SK-N-SH (cell line): Measurements from ENCODE around the gene VTCN1. TPM values are rescaled to one million over a fixed set of nuclear protein-coding genes. Genes with fewer than 3 reads are reported as not detected.

Experiments
- CTCF ChIA-PET: fragments of 300-600, 350-600 bp; formaldehyde crosslinking; extraction: SDS; loops from one replicate; lab custom pipeline; 2021; lab: Yijun Ruan, JAX
- POLR2A ChIA-PET: fragments of 350-600 bp; sonication (Branson Sonifier 250); formaldehyde crosslinking; extraction: SDS; loops from one replicate; lab custom pipeline; 2020; ENCODE audit warnings: antibody characterized with exemption, inconsistent platforms; lab: Yijun Ruan, JAX
- DNase-seq: peaks from one replicate; pipeline ENCODE4 v3.0.0; 2012
- H2AFZ ChIP-seq: fragments of 200-600 bp; sonication (generic); 2 replicates; pipeline ENCODE4 v1.8.1; 2016; ENCODE audit warnings: antibody characterized with exemption, mild to moderate bottlenecking, low read depth
- H3F3A ChIP-seq: fragments of 200-600 bp; sonication (generic); replicated peaks from 2 replicates; pipeline ENCODE3; 2016; ENCODE audit warnings: antibody characterized with exemption, mild to moderate bottlenecking; ENCODE audit not compliant: insufficient read depth
- H3K27ac ChIP-seq, 2 experiments: fragments of 200-500 bp in 1 of 2; fragments of 200-600 bp in 1 of 2; sonication (Bioruptor generic) in 1 of 2; sonication (generic), shearing (Covaris generic) in 1 of 2; 2 replicates each; pipeline versions ENCODE4 v1.5.1 to v1.6.1; 2014 to 2016; ENCODE audit warnings: low read depth in 2 of 2, inconsistent platforms in 1 of 2, low read length in 1 of 2, mild to moderate bottlenecking in 1 of 2, mixed read lengths in 1 of 2
- H3K27me3 ChIP-seq: fragments of 200-600 bp; sonication (generic), shearing (Covaris generic); 2 replicates; pipeline ENCODE4 v1.6.1; 2016; ENCODE audit warnings: mixed run types; ENCODE audit not compliant: insufficient read depth
- H3K36me3 ChIP-seq, 2 experiments: fragments of 200-500 bp in 1 of 2; fragments of 200-600 bp in 1 of 2; sonication (Bioruptor generic) in 1 of 2; sonication (generic) in 1 of 2; replicated peaks in 1 of 2; 2 replicates each; pipeline versions ENCODE3 to v1.5.1; 2014 to 2016; ENCODE audit warnings: low read length in 1 of 2, mild to moderate bottlenecking in 1 of 2; ENCODE audit not compliant: insufficient read depth in 2 of 2, control insufficient read depth in 1 of 2
- H3K4me1 ChIP-seq, 2 experiments: fragments of 200-500 bp in 1 of 2; fragments of 200-600 bp in 1 of 2; sonication (Bioruptor generic) in 1 of 2; sonication (generic), shearing (Covaris generic) in 1 of 2; 2 replicates each; pipeline versions ENCODE4 v1.5.1 to v1.6.1; 2014 to 2016; ENCODE audit warnings: low read depth in 1 of 2, low read length in 1 of 2, mixed run types in 1 of 2; ENCODE audit not compliant: insufficient read depth in 2 of 2, control insufficient read depth in 1 of 2
- H3K4me2 ChIP-seq: fragments of 200-600 bp; sonication (generic), shearing (Covaris generic); 2 replicates; pipeline ENCODE4 v1.6.1; 2017; ENCODE audit warnings: mixed run types
- H3K4me3 ChIP-seq, 2 experiments: fragments of 200-500 bp in 1 of 2; fragments of 200-600 bp in 1 of 2; sonication (Bioruptor generic) in 1 of 2; sonication (generic), shearing (Covaris generic) in 1 of 2; 2 replicates each; pipeline versions ENCODE4 v1.5.1 to v1.8.1; 2014 to 2016; ENCODE audit warnings: low read depth in 2 of 2, inconsistent platforms in 1 of 2, low read length in 1 of 2, mild to moderate bottlenecking in 1 of 2, mixed read lengths in 1 of 2, moderate library complexity in 1 of 2
- H3K79me2 ChIP-seq: fragments of 200-600 bp; sonication (generic); 2 replicates; pipeline ENCODE4 v1.8.1; 2017; ENCODE audit warnings: mild to moderate bottlenecking; ENCODE audit not compliant: insufficient read depth
- H3K9ac ChIP-seq: fragments of 200-600 bp; sonication (generic); 2 replicates; pipeline ENCODE4 v1.6.1; 2017; ENCODE audit warnings: mixed run types
- H3K9me2 ChIP-seq: fragments of 200-600 bp; sonication (generic); 2 replicates; pipeline ENCODE4 v1.6.1; 2017; ENCODE audit warnings: mixed run types
- H3K9me3 ChIP-seq: fragments of 200-600 bp; sonication (generic); 2 replicates; pipeline ENCODE4 v1.6.1; 2017; ENCODE audit warnings: mixed run types, mild to moderate bottlenecking, moderate library complexity
- H4K20me1 ChIP-seq: fragments of 200-600 bp; sonication (generic); 2 replicates; pipeline ENCODE4 v1.6.1; 2017; ENCODE audit warnings: mild to moderate bottlenecking, mixed run types; ENCODE audit not compliant: insufficient read depth
- FOSL2 ChIP-seq: IDR thresholded peaks from 2 replicates; pipeline ENCODE4 v1.4.0; 2012; ENCODE audit warnings: low read depth, mild to moderate bottlenecking, moderate library complexity, borderline replicate concordance
- FOXJ3 ChIP-seq: sonication (generic); formaldehyde crosslinking; IDR thresholded peaks from 2 replicates; pipeline ENCODE4 v1.5.1; 2020; ENCODE audit warnings: mild to moderate bottlenecking, missing genetic modification reagents
- GABPA ChIP-seq: IDR thresholded peaks from 2 replicates; pipeline ENCODE4 v1.4.0; 2012; ENCODE audit warnings: low read depth, mild to moderate bottlenecking
- GATA2 ChIP-seq: sonication (generic); formaldehyde crosslinking; IDR thresholded peaks from 2 replicates; pipeline ENCODE4 v1.5.0; 2020; ENCODE audit warnings: mild to moderate bottlenecking, missing genetic modification reagents
- IRF3 ChIP-seq: fragments of 150-350 bp; IDR thresholded peaks from 2 replicates; pipeline ENCODE4 v1.6.1; 2016; ENCODE audit warnings: mild to moderate bottlenecking, low read depth, low read length
- MAX ChIP-seq: IDR thresholded peaks from 2 replicates; pipeline ENCODE4 v1.4.0; 2012; ENCODE audit warnings: low read depth
- MEF2A ChIP-seq: IDR thresholded peaks from 2 replicates; pipeline ENCODE4 v1.4.0; 2012; ENCODE audit warnings: low read depth, borderline replicate concordance
- NFIC ChIP-seq: IDR thresholded peaks from 2 replicates; pipeline ENCODE4 v1.4.0; 2012; ENCODE audit warnings: borderline replicate concordance
- PBX3 ChIP-seq: IDR thresholded peaks from 2 replicates; pipeline ENCODE4; 2012
- POLR2AphosphoS5 ChIP-seq: IDR thresholded peaks from 2 replicates; pipeline ENCODE4 v1.6.1; 2012; ENCODE audit warnings: low read depth, low read length
- RFX5 ChIP-seq: IDR thresholded peaks from 2 replicates; pipeline ENCODE4 v1.6.1; 2012; ENCODE audit warnings: mild to moderate bottlenecking, improper control_type of control experiment, low read length
- RXRA ChIP-seq: IDR thresholded peaks from 2 replicates; pipeline ENCODE4 v1.4.0; 2012; ENCODE audit warnings: low read depth, mild to moderate bottlenecking, borderline replicate concordance
- SIN3A ChIP-seq: IDR thresholded peaks from 2 replicates; pipeline ENCODE4 v1.6.1; 2012; ENCODE audit warnings: low read depth, mild to moderate bottlenecking, low read length, moderate library complexity, borderline replicate concordance
- SMC3 ChIP-seq: IDR thresholded peaks from 2 replicates; pipeline ENCODE4 v1.6.1; 2012; ENCODE audit warnings: low read depth, low read length, improper control_type of control experiment
- YY1 ChIP-seq: IDR thresholded peaks from 2 replicates; pipeline ENCODE4 v1.4.0; 2012; ENCODE audit warnings: low read depth, mild to moderate bottlenecking
- WGBS: methylation state at CpG from one replicate; pipeline ENCODE4 v1.1.6; 2017; ENCODE audit warnings: low lambda C conversion rate; 5-methylcytosine and 5-hydroxymethylcytosine counted together
- polyA plus RNA-seq, 3 experiments: library from polyadenylated mRNA; depleted of rRNA; stranded (reverse); fragments of >200 nt; gene quantifications; 2 replicates each; pipeline ENCODE4 v1.2.3, GENCODE V29; 2012
- TF ChIP-seq, protein P1 (sequence below): IDR thresholded peaks from 2 replicates; pipeline ENCODE4 v1.4.0; 2012; ENCODE audit warnings: low read depth, borderline replicate concordance

VTCN1 gene
- polyA plus RNA-seq, 1 of the 3 experiments (the other 2 are of a cell fraction) = not detected

GRCh38 chr1:117116090-117116783, 94.5 kb downstream of the VTCN1 start:
- no peaks in the 10 kb centered on the region for H3F3A ChIP-seq
- no peak overlapping the region for H3K4me3 ChIP-seq
- H3K4me1 ChIP-seq = peaks cover 4 to 6% of the 10 kb centered on the region in 2 experiments; a peak in 2 of 4 replicates
- no peaks in the 10 kb centered on the region for H3K9me2 ChIP-seq
- 95% methylated on average over 13 of the region's 13 CpGs for WGBS
- CTCF ChIA-PET = interaction anchor here (0.6 to 1.8 kb wide), 5 partner anchors 12 to 1298 kb away, joined by 3 to 6 read pairs (median 4); no protein-coding TSS in a partner anchor
- TF ChIP-seq, protein P1, sequence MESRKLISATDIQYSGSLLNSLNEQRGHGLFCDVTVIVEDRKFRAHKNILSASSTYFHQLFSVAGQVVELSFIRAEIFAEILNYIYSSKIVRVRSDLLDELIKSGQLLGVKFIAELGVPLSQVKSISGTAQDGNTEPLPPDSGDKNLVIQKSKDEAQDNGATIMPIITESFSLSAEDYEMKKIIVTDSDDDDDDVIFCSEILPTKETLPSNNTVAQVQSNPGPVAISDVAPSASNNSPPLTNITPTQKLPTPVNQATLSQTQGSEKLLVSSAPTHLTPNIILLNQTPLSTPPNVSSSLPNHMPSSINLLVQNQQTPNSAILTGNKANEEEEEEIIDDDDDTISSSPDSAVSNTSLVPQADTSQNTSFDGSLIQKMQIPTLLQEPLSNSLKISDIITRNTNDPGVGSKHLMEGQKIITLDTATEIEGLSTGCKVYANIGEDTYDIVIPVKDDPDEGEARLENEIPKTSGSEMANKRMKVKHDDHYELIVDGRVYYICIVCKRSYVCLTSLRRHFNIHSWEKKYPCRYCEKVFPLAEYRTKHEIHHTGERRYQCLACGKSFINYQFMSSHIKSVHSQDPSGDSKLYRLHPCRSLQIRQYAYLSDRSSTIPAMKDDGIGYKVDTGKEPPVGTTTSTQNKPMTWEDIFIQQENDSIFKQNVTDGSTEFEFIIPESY = no peak
- TF ChIP-seq GATA2 (CRISPR knock-in tag) = no peak
- TF ChIP-seq NFIC = no peak
- TF ChIP-seq SIN3A = no peak
- no peak for TF ChIP-seq RFX5
- no peak for TF ChIP-seq MEF2A
- no peak for TF ChIP-seq IRF3
- no peak for TF ChIP-seq PBX3
- no peak for TF ChIP-seq SMC3
- TF ChIP-seq GABPA = no peak
- no peak for TF ChIP-seq FOXJ3 (CRISPR knock-in tag)
- no peak for TF ChIP-seq YY1
- no peak for TF ChIP-seq MAX
- no peak for TF ChIP-seq FOSL2
- TF ChIP-seq RXRA = no peak
- no peak for TF ChIP-seq POLR2AphosphoS5
- TF ChIP-seq, all 33 proteins: peak for 0
- Histone ChIP-seq H3K27ac (no peak overlapping the region), H4K20me1 (no peaks in the 10 kb centered on the region), H3K9ac (no peak overlapping the region), H3K27me3 (no peaks in the 10 kb centered on the region), H3K9me3 (no peaks in the 10 kb centered on the region), H2AFZ (no peak overlapping the region), H3K4me2 (no peak overlapping the region), H3K79me2 (peaks cover 6% of the 10 kb centered on the region), H3K36me3 (peaks cover 0 to 28% of the 10 kb centered on the region in 2 experiments)
- POLR2A ChIA-PET = no interaction called here
- DNase-seq = no peak
